HTERT RPE-1 (cell line): ENCODE results near the gene RINT1.

Experiments
- in situ Hi-C: fragments of 300-500 bp; cut with MboI; formaldehyde crosslinking; loops from 4 replicates; pipeline ENCODE4 v1.14.3; 2020; ENCODE audit warnings: low sequenced_read_pairs

RINT1 gene

GRCh38 chr7:105530546-105530945 lies 1.5 kb upstream of the RINT1 start:
- in situ Hi-C loops, result no loop called here

- in situ Hi-C loops, result no loop called here
These were observed 884 bp downstream of the RINT1 start for GRCh38 chr7:105532709-105533460.

- in situ Hi-C loops, result no loop called here
These were observed 6.3 kb downstream of the RINT1 start for GRCh38 chr7:105538339-105538738.

- in situ Hi-C loops, result no loop called here
These were observed 27.9 kb downstream of the RINT1 start for GRCh38 chr7:105559926-105560325.

- in situ Hi-C loops, result no loop called here
These were observed 33.2 kb downstream of the RINT1 start for GRCh38 chr7:105565190-105565589.

GRCh38 chr7:105567024-105567423 lies 35.0 kb downstream of the RINT1 start:
- in situ Hi-C loops, result no loop called here

- in situ Hi-C loops, result no loop called here
These were observed 35.8 kb downstream of the RINT1 start for GRCh38 chr7:105567821-105568220.

GRCh38 chr7:105571891-105572290 lies 39.9 kb downstream of the RINT1 start:
- in situ Hi-C loops, result no loop called here

GRCh38 chr7:105577251-105577650 lies 45.2 kb downstream of the RINT1 start:
- in situ Hi-C loops, result no loop called here

GRCh38 chr7:105578496-105578895 lies 46.5 kb downstream of the RINT1 start:
- in situ Hi-C loops, result no loop called here

- in situ Hi-C loops, result no loop called here
These were observed 48.2 kb downstream of the RINT1 start for GRCh38 chr7:105580022-105580740.

GRCh38 chr7:105581066-105581811 lies 49.2 kb downstream of the RINT1 start, which contains the start of gene EFCAB10:
EFCAB10 (minus strand) TSS chr7:105581493; CDS start chr7:105581463, 30 bp downstream.
- in situ Hi-C loops, result no loop called here

- in situ Hi-C loops, result no loop called here
These were observed 51.1 kb downstream of the RINT1 start for GRCh38 chr7:105583061-105583460.

- in situ Hi-C loops, result no loop called here
These were observed 52.2 kb downstream of the RINT1 start for GRCh38 chr7:105584165-105584564.

- in situ Hi-C loops, result no loop called here
These were observed 54.0 kb downstream of the RINT1 start for GRCh38 chr7:105585850-105586500.

GRCh38 chr7:105587909-105588635 lies 56.1 kb downstream of the RINT1 start:
- in situ Hi-C loops, result no loop called here

- in situ Hi-C loops, result no loop called here
These were observed 57.5 kb downstream of the RINT1 start for GRCh38 chr7:105589356-105590077.

- in situ Hi-C loops, result no loop called here
These were observed 58.8 kb downstream of the RINT1 start for GRCh38 chr7:105590793-105591192.

GRCh38 chr7:105591522-105591921 lies 59.5 kb downstream of the RINT1 start:
- in situ Hi-C loops, result no loop called here

- in situ Hi-C loops, result no loop called here
These were observed 62.0 kb downstream of the RINT1 start for GRCh38 chr7:105594034-105594433.
